H9 (cell line): Measurements from ENCODE around the gene KIF27. TPM values are rescaled to one million over a fixed set of nuclear protein-coding genes. Genes with fewer than 3 reads are reported as not detected.
"Not testable (repeated sequence)": the region's sequence is repeated elsewhere in the genome, so short reads cannot be mapped to it uniquely, and the experiment has no call there.

Experiments used
- DNase-seq: peaks from one replicate; pipeline ENCODE4 v3.0.0-alpha.2; 2017
- H2AFZ ChIP-seq: one replicate; pipeline ENCODE4 v1.6.1; 2013; ENCODE audit warnings: mild to moderate bottlenecking, low read length, control low read depth, moderate library complexity
- H2AK5ac ChIP-seq: 2 replicates; pipeline ENCODE4 v1.6.1; 2013; ENCODE audit warnings: low read length, control low read depth, mixed read lengths; ENCODE audit not compliant: insufficient read length
- H2BK120ac ChIP-seq: one replicate; pipeline ENCODE4 v1.6.1; 2013; ENCODE audit warnings: low read depth, mild to moderate bottlenecking, low read length, control low read depth, inconsistent platforms; ENCODE audit not compliant: poor library complexity, severe bottlenecking
- H2BK12ac ChIP-seq: 2 replicates; pipeline ENCODE4 v1.6.1; 2013; ENCODE audit warnings: low read length, control low read depth, mixed read lengths, low read depth; ENCODE audit not compliant: insufficient read length
- H2BK15ac ChIP-seq: 2 replicates; pipeline ENCODE4 v1.6.1; 2013; ENCODE audit warnings: low read depth, low read length, control low read depth
- H2BK20ac ChIP-seq: one replicate; pipeline ENCODE4 v1.6.1; 2013; ENCODE audit warnings: low read depth, mild to moderate bottlenecking, low read length, control low read depth, inconsistent platforms; ENCODE audit not compliant: poor library complexity, severe bottlenecking
- H2BK5ac ChIP-seq: 2 replicates; pipeline ENCODE4 v1.6.1; 2013; ENCODE audit warnings: low read length, control low read depth, mixed read lengths; ENCODE audit not compliant: insufficient read length
- H3K14ac ChIP-seq: 2 replicates; pipeline ENCODE4 v1.6.1; 2013; ENCODE audit warnings: low read length, control low read depth; ENCODE audit not compliant: insufficient read depth
- H3K18ac ChIP-seq: 2 replicates; pipeline ENCODE4 v1.6.1; 2013; ENCODE audit warnings: low read depth, mild to moderate bottlenecking, mixed read lengths, low read length, control low read depth; ENCODE audit not compliant: insufficient read length
- H3K23ac ChIP-seq: 2 replicates; pipeline ENCODE4 v1.6.1; 2013; ENCODE audit warnings: low read length, control low read depth, mixed read lengths, low read depth; ENCODE audit not compliant: insufficient read length
- H3K23me2 ChIP-seq: 2 replicates; pipeline ENCODE4 v1.6.1; 2013; ENCODE audit warnings: low read depth, mild to moderate bottlenecking, mixed read lengths, low read length, control low read depth; ENCODE audit not compliant: insufficient read length, poor library complexity, severe bottlenecking
- H3K27ac ChIP-seq: 2 replicates; pipeline ENCODE4 v1.5.1; 2013; ENCODE audit warnings: low read length, control low read depth, mixed read lengths, low read depth; ENCODE audit not compliant: insufficient read length
- H3K27me3 ChIP-seq: 2 replicates; pipeline ENCODE4 v1.6.1; 2013; ENCODE audit warnings: low read length, control low read depth, inconsistent platforms; ENCODE audit not compliant: insufficient read depth
- H3K4ac ChIP-seq: 2 replicates; pipeline ENCODE4 v1.6.1; 2013; ENCODE audit warnings: low read depth, mild to moderate bottlenecking, control low read depth, inconsistent platforms, low read length, moderate library complexity
- H3K4me1 ChIP-seq: 2 replicates; pipeline ENCODE4 v1.6.1; 2013; ENCODE audit warnings: low read length, control low read depth, inconsistent platforms; ENCODE audit not compliant: insufficient read depth
- H3K4me2 ChIP-seq: 2 replicates; pipeline ENCODE4 v1.6.1; 2013; ENCODE audit warnings: low read length, control low read depth, mixed read lengths; ENCODE audit not compliant: insufficient read length, insufficient read depth
- H3K56ac ChIP-seq: 2 replicates; pipeline ENCODE4 v1.6.1; 2013; ENCODE audit warnings: low read depth, mild to moderate bottlenecking, mixed read lengths, low read length, control low read depth; ENCODE audit not compliant: insufficient read length
- H3K79me1 ChIP-seq: 2 replicates; pipeline ENCODE4 v1.6.1; 2013; ENCODE audit warnings: low read depth, mild to moderate bottlenecking, moderate library complexity, low read length, control low read depth, inconsistent platforms; ENCODE audit not compliant: insufficient read depth, poor library complexity, severe bottlenecking
- H3K79me2 ChIP-seq: 2 replicates; pipeline ENCODE4 v1.6.1; 2013; ENCODE audit warnings: low read length, control low read depth, inconsistent platforms; ENCODE audit not compliant: insufficient read depth
- H3K9ac ChIP-seq: 2 replicates; pipeline ENCODE4 v1.6.1; 2013; ENCODE audit warnings: low read length, control low read depth, mixed read lengths; ENCODE audit not compliant: insufficient read length; ENCODE audit errors: extremely low read depth
- H3K9me3 ChIP-seq: one replicate; pipeline ENCODE4 v1.6.1; 2013; ENCODE audit warnings: low read depth, low read length, inconsistent platforms; ENCODE audit not compliant: control insufficient read depth
- H3T11ph ChIP-seq: one replicate; pipeline ENCODE4 v1.6.1; 2013; ENCODE audit warnings: mild to moderate bottlenecking, low read length, control low read depth, inconsistent platforms
- H4K20me1 ChIP-seq: one replicate; pipeline ENCODE4 v1.6.1; 2013; ENCODE audit not compliant: control insufficient read depth, insufficient read length, insufficient read depth
- H4K5ac ChIP-seq: 2 replicates; pipeline ENCODE4 v1.6.1; 2013; ENCODE audit warnings: low read depth, mild to moderate bottlenecking, mixed read lengths, low read length, control low read depth; ENCODE audit not compliant: insufficient read length
- H4K8ac ChIP-seq: replicated peaks from 2 replicates; pipeline ENCODE4 v1.6.1; 2013; ENCODE audit warnings: low read length, control low read depth, mixed read lengths, low read depth; ENCODE audit not compliant: insufficient read length
- H4K91ac ChIP-seq: 2 replicates; pipeline ENCODE4 v1.6.1; 2013; ENCODE audit warnings: low read depth, mild to moderate bottlenecking, moderate library complexity, mixed read lengths, low read length, control low read depth; ENCODE audit not compliant: insufficient read length
- H3K27ac Mint-ChIP-seq, 3 experiments: 2 replicates in 2 of 3; 3 replicates in 1 of 3; pipeline ENCODE4 v1.8.0; 2020 to 2021; ENCODE audit warnings: mixed read lengths in 3 of 3, mild to moderate bottlenecking in 1 of 3, moderate library complexity in 1 of 3
- H3K27me3 Mint-ChIP-seq: 2 replicates; pipeline ENCODE4 v1.8.0; 2021; ENCODE audit warnings: low read depth, mild to moderate bottlenecking, moderate library complexity, mixed read lengths
- H3K36me3 Mint-ChIP-seq, 3 experiments: 2 replicates in 2 of 3; 3 replicates in 1 of 3; pipeline ENCODE4 v1.8.0; 2020 to 2021; ENCODE audit warnings: low read depth in 3 of 3, mixed read lengths in 3 of 3; ENCODE audit not compliant: insufficient read depth in 1 of 3
- H3K4me1 Mint-ChIP-seq, 2 experiments: 2 replicates each; pipeline ENCODE4 v1.8.0; 2020; ENCODE audit warnings: mixed read lengths in 2 of 2
- H3K4me3 Mint-ChIP-seq, 2 experiments: 2 replicates in 1 of 2; 3 replicates in 1 of 2; pipeline ENCODE4 v1.8.0; 2020 to 2021; ENCODE audit warnings: mild to moderate bottlenecking in 2 of 2, mixed read lengths in 2 of 2, moderate library complexity in 1 of 2
- H3K9me3 Mint-ChIP-seq, 2 experiments: 2 replicates in 1 of 2; 3 replicates in 1 of 2; pipeline ENCODE4 v1.8.0; 2020; ENCODE audit warnings: mild to moderate bottlenecking in 2 of 2, mixed read lengths in 2 of 2, moderate library complexity in 1 of 2
- WGBS: extraction: QIAGEN DNeasy Blood & Tissue Kit; methylation state at CpG from one replicate; pipeline ENCODE4 v1.1.7; 2013; ENCODE audit warnings: missing lambda C conversion rate, low lambda C conversion rate, mixed read lengths; ENCODE audit not compliant: insufficient read length; ENCODE audit errors: extremely low coverage; 5-methylcytosine and 5-hydroxymethylcytosine counted together
- total RNA-seq: library from RNA; stranded (reverse); gene quantifications from 2 replicates; pipeline ENCODE4 v1.2.1, GENCODE V29; 2021

Gene KIF27
- total RNA-seq, 1 experiment from 2014 or later: 2.9 TPM

GRCh38 chr9:83817356-83818278, 103.6 kb downstream of the KIF27 start, which contains the start of gene GKAP1:
Gene GKAP1, minus strand, starts transcription at chr9:83817769. Its CDS starts 11,252 bp downstream, at chr9:83806517.
- not testable (repeated sequence) for H4K91ac ChIP-seq, H3K23me2 ChIP-seq, H4K8ac ChIP-seq, H2BK20ac ChIP-seq, H3K79me1 ChIP-seq, H3K27me3 ChIP-seq, H3K9me3 Mint-ChIP-seq, H2BK15ac ChIP-seq, H4K20me1 ChIP-seq, H3K4me1 ChIP-seq, H2BK12ac ChIP-seq, H2BK120ac ChIP-seq, H3K56ac ChIP-seq, H3K9me3 ChIP-seq, H2BK5ac ChIP-seq, H3K23ac ChIP-seq, H3T11ph ChIP-seq, H3K27ac ChIP-seq, H2AFZ ChIP-seq, H4K5ac ChIP-seq, H3K36me3 Mint-ChIP-seq, H3K27me3 Mint-ChIP-seq, H3K79me2 ChIP-seq, H3K4me1 Mint-ChIP-seq, H2AK5ac ChIP-seq, H3K4ac ChIP-seq
- H3K4me2 ChIP-seq: peak within 1 kb of the TSS; percentile 71
- peak within 1 kb of the TSS; percentile 57 for H3K14ac ChIP-seq
- peak within 1 kb of the TSS; percentile 79 for H3K18ac ChIP-seq
- no CpG with 5 or more reads among the region's 103 CpGs for WGBS
- DNase-seq: peak; percentile 87
- H3K4me3 Mint-ChIP-seq: peak within 1 kb of the TSS; percentile 65 to 88
- H3K27ac Mint-ChIP-seq: peak within 1 kb of the TSS in 2 of 3 experiments; percentile 73 to 82; a peak in 3 of 7 replicates
- peak within 1 kb of the TSS; percentile 23 for H3K9ac ChIP-seq

- not testable (repeated sequence) for DNase-seq, H3K18ac ChIP-seq, H3K27me3 Mint-ChIP-seq, H2AFZ ChIP-seq, H2BK120ac ChIP-seq, H2BK5ac ChIP-seq, H2BK12ac ChIP-seq, H3K23ac ChIP-seq, H3K9me3 Mint-ChIP-seq, H3K27ac ChIP-seq, H3K14ac ChIP-seq, H3K4ac ChIP-seq, H3K23me2 ChIP-seq, H3K4me1 ChIP-seq, H3K27me3 ChIP-seq, H3K9me3 ChIP-seq, H3K4me1 Mint-ChIP-seq, H4K8ac ChIP-seq, H3K56ac ChIP-seq, H3T11ph ChIP-seq, H2BK15ac ChIP-seq, H4K91ac ChIP-seq, H4K5ac ChIP-seq, H3K9ac ChIP-seq, H3K27ac Mint-ChIP-seq, H2BK20ac ChIP-seq, H3K79me1 ChIP-seq, H3K79me2 ChIP-seq, H4K20me1 ChIP-seq, H2AK5ac ChIP-seq, H3K36me3 Mint-ChIP-seq
- no CpG with 5 or more reads among the region's 38 CpGs for WGBS
- peak overlapping the region; percentile 65 to 88 for H3K4me3 Mint-ChIP-seq
- H3K4me2 ChIP-seq: peak overlapping the region; percentile 33
Observed at GRCh38 chr9:83817011-83817355, 104.2 kb downstream of the KIF27 start.
